WTC11 (cell line): Measurements from ENCODE around the gene GADD45B. TPM values are rescaled to one million over a fixed set of nuclear protein-coding genes. Genes with fewer than 3 reads are reported as not detected.
A peak's percentile ranks its signal among the peaks of the same experiment; 100 is the strongest.

Experiments
- AR ChIP-seq: fragments of 250-450 bp; sonication (Bioruptor Pico); IDR thresholded peaks from 2 replicates; pipeline ENCODE4 v1.9.0; 2021; ENCODE audit warnings: mild to moderate bottlenecking
- ARID4B ChIP-seq: sonication (generic); formaldehyde crosslinking; IDR thresholded peaks from 2 replicates; pipeline ENCODE4 v1.8.0; 2023; ENCODE audit warnings: missing genetic modification reagents, mild to moderate bottlenecking, borderline replicate concordance
- ATF2 ChIP-seq: sonication (generic); formaldehyde crosslinking; IDR thresholded peaks from 2 replicates; pipeline ENCODE4 v1.8.1; 2022; ENCODE audit warnings: low read depth, missing genetic modification reagents, borderline replicate concordance
- E2F1 ChIP-seq: sonication (generic); formaldehyde crosslinking; IDR thresholded peaks from 2 replicates; pipeline ENCODE4 v1.8.0; 2022; ENCODE audit warnings: mild to moderate bottlenecking, missing genetic modification reagents
- ELF4 ChIP-seq: sonication (generic); formaldehyde crosslinking; IDR thresholded peaks from 2 replicates; pipeline ENCODE4 v1.8.1; 2022; ENCODE audit warnings: low read depth, mild to moderate bottlenecking, moderate library complexity, missing genetic modification reagents
- FOXJ3 ChIP-seq: sonication (generic); formaldehyde crosslinking; IDR thresholded peaks from 2 replicates; pipeline ENCODE4 v1.9.0; 2021; ENCODE audit warnings: missing genetic modification reagents, mild to moderate bottlenecking, borderline replicate concordance
- GABPB1 ChIP-seq: sonication (generic); formaldehyde crosslinking; IDR thresholded peaks from 2 replicates; pipeline ENCODE4 v1.8.1; 2023; ENCODE audit warnings: mild to moderate bottlenecking, missing genetic modification reagents
- GRHL2 ChIP-seq: fragments of 250-450 bp; sonication (Bioruptor Pico); IDR thresholded peaks from 2 replicates; pipeline ENCODE4 v1.8.0; 2022; ENCODE audit warnings: mild to moderate bottlenecking, moderate library complexity; ENCODE audit not compliant: insufficient replicate concordance, severe bottlenecking
- HMGA2 ChIP-seq: fragments of 250-450 bp; sonication (Bioruptor Pico); IDR thresholded peaks from 2 replicates; pipeline ENCODE4 v1.4.0; 2021; ENCODE audit warnings: mild to moderate bottlenecking, moderate library complexity
- NR3C1 ChIP-seq: sonication (generic); formaldehyde crosslinking; conservative IDR thresholded peaks from 2 replicates; pipeline ENCODE4 v1.8.1; 2023; ENCODE audit warnings: low read depth, mild to moderate bottlenecking, missing genetic modification reagents
- RELA ChIP-seq: sonication (generic); formaldehyde crosslinking; IDR thresholded peaks from 2 replicates; pipeline ENCODE4 v1.8.1; 2022; ENCODE audit warnings: missing genetic modification reagents, mild to moderate bottlenecking, borderline replicate concordance
- TP53 ChIP-seq: sonication (generic); formaldehyde crosslinking; IDR thresholded peaks from 2 replicates; pipeline ENCODE4 v1.8.1; 2023; ENCODE audit warnings: mild to moderate bottlenecking, missing genetic modification reagents
- total RNA-seq: library from RNA; stranded (reverse); gene quantifications from 3 replicates; pipeline ENCODE4 v1.2.3, GENCODE V29; 2021
- TF ChIP-seq, protein P1 (sequence below): fragments of 200-600 bp; IDR thresholded peaks from 2 replicates; pipeline ENCODE4 v1.8.0; 2022; ENCODE audit warnings: antibody characterized with exemption

The GADD45B gene
- total RNA-seq, 1 experiment from 2014 or later, result 17.9 TPM

DNA sequence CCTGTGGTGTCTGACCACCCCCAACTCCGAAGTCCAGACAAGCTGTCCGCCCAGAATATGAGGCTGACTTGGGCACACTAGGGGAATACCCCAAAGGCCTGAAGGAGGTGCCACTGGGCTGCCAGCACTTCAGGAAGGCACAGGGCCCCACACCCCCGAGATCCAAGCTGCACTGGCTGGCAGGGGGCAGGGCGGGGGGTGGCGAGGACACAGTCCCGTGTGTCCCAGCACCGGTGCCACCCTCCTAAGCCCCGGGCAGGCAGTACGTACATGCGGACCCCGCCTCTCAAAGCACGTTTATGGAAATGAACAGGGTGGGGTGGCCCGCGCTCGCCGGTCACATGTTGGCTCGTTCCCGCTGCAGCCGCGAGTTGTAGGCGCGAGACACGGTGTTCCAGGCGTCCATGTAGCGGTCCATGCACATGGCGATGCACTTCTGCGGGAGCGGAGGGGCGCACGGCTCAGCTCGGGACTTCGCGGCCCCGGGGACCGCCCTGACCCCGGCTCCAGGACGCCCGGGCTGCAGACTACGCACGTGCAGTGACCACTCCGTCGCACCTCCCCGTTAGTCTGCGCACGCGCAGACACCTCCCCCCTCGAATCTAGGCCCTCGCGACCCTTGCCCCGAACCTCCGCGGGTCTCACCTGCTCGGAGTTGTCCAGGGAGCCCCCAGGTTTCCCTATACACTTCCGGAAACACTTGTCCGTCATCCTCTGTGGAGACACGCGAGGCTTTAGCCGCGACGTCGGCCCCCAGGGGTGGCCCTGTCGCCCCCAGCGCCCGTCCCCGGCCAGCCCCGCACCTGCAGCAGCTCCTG, 49.1 kb upstream of the GADD45B start (continued):
- peak; percentile 60; the same call in 1 of the 2 replicates for TF ChIP-seq AR (CRISPR knock-in tag)
- no peak for TF ChIP-seq HMGA2
- TF ChIP-seq FOXJ3 (CRISPR knock-in tag), result no peak
- TF ChIP-seq ATF2 (CRISPR knock-in tag), result no peak
- TF ChIP-seq, protein P1, sequence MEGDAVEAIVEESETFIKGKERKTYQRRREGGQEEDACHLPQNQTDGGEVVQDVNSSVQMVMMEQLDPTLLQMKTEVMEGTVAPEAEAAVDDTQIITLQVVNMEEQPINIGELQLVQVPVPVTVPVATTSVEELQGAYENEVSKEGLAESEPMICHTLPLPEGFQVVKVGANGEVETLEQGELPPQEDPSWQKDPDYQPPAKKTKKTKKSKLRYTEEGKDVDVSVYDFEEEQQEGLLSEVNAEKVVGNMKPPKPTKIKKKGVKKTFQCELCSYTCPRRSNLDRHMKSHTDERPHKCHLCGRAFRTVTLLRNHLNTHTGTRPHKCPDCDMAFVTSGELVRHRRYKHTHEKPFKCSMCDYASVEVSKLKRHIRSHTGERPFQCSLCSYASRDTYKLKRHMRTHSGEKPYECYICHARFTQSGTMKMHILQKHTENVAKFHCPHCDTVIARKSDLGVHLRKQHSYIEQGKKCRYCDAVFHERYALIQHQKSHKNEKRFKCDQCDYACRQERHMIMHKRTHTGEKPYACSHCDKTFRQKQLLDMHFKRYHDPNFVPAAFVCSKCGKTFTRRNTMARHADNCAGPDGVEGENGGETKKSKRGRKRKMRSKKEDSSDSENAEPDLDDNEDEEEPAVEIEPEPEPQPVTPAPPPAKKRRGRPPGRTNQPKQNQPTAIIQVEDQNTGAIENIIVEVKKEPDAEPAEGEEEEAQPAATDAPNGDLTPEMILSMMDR, result no peak
- TF ChIP-seq ELF4 (CRISPR knock-in tag), result no peak
- TF ChIP-seq RELA (CRISPR knock-in tag), result no peak
- peak; percentile 81; the same call in 1 of the 2 replicates for TF ChIP-seq E2F1 (CRISPR knock-in tag)
- TF ChIP-seq GRHL2 (CRISPR knock-in tag), result no peak
- TF ChIP-seq TP53 (CRISPR knock-in tag), result peak; percentile 62
- no peak; the same call in 1 of the 2 replicates for TF ChIP-seq ARID4B
- no peak for TF ChIP-seq NR3C1 (CRISPR knock-in tag)
- no peak for TF ChIP-seq GABPB1 (CRISPR knock-in tag)
